Measurements from ENCODE around the gene STARD5. TPM values are rescaled to one million over a fixed set of nuclear protein-coding genes. Genes with fewer than 3 reads are reported as not detected.

STARD5 gene
- total RNA-seq, 4 donors from 2014 or later, result 1.5 to 11.3 (median 8.5) TPM

DNA sequence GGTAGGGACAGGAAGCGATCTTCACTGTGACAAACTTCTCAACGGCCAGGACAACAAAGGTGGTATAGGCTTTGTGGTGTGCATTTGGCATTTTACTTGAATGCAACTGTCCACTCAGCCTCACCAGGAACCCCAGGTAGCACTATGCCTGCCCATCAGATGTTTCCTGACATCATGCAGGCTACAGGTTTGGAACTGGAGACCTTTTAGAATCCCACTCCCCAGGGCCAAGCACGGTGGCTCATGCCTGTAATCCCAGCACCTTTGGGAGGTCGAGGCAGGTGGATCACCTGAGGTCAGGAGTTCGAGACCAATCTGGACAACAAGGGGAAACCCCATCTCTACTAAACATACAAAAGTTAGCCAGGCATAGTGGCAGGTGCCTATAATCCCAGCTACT, 9.6 kb downstream of the STARD5 start:
- H3K27ac ChIP-seq, result no peak overlapping the region
- H3K36me3 ChIP-seq, result peaks cover 8 to 18% of the 10 kb centered on the region in 2 donors
- no peaks in the 10 kb centered on the region for H3K9me3 ChIP-seq
- peaks cover 0 to 15% of the 10 kb centered on the region in 2 donors for H3K4me1 ChIP-seq
- 96% methylated on average over 5 of the region's 5 CpGs for WGBS, 2 donors
- intact Hi-C loops (cut with DNase I), result no loop called here
- TF ChIP-seq, protein P1, sequence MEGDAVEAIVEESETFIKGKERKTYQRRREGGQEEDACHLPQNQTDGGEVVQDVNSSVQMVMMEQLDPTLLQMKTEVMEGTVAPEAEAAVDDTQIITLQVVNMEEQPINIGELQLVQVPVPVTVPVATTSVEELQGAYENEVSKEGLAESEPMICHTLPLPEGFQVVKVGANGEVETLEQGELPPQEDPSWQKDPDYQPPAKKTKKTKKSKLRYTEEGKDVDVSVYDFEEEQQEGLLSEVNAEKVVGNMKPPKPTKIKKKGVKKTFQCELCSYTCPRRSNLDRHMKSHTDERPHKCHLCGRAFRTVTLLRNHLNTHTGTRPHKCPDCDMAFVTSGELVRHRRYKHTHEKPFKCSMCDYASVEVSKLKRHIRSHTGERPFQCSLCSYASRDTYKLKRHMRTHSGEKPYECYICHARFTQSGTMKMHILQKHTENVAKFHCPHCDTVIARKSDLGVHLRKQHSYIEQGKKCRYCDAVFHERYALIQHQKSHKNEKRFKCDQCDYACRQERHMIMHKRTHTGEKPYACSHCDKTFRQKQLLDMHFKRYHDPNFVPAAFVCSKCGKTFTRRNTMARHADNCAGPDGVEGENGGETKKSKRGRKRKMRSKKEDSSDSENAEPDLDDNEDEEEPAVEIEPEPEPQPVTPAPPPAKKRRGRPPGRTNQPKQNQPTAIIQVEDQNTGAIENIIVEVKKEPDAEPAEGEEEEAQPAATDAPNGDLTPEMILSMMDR (IDR thresholded peaks at IDR 0.05), result no peak
- TF ChIP-seq POLR2A (IDR thresholded peaks at IDR 0.05), result no peak
- no peak for DNase-seq
- no peak overlapping the region for H3K4me3 ChIP-seq (replicated peaks in 1 of 3)
- no peaks in the 10 kb centered on the region for H3K27me3 ChIP-seq

DNA sequence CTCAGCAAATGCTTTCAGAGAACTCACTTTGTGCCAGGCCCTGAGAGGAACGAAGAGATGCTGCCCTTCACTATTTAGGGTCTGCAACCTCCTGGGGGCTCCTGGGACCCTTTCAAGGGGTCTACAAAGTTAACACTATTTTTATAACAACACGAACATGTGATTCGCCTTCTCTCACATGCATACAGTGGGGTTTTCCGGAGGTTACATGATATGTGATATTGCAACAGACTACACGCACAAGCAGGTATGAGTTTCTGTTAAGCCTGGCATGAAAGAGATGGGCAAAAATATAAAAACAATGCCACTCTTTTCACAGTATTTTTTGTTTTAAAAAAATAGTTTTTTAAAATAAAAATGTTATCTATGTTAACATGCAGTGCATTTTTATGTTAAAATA, 10.3 kb downstream of the STARD5 start:
- intact Hi-C loops (cut with DNase I), result no loop called here
- Histone ChIP-seq H3K4me3 (replicated peaks in 1 of 3) (no peak overlapping the region), H3K27ac (peak overlapping the region in 1 of 3 donors; percentile 60), H3K27me3 (no peaks in the 10 kb centered on the region), H3K9me3 (no peaks in the 10 kb centered on the region), H3K36me3 (peaks cover 8 to 18% of the 10 kb centered on the region in 2 donors), H3K4me1 (peaks cover 0 to 15% of the 10 kb centered on the region in 2 donors)
- DNase-seq, result no peak
- TF ChIP-seq, protein P1 (IDR thresholded peaks at IDR 0.05), result no peak
- no peak for TF ChIP-seq POLR2A (IDR thresholded peaks at IDR 0.05)
- 95 to 96% methylated on average over 5 of the region's 5 CpGs for WGBS, 2 donors

DNA sequence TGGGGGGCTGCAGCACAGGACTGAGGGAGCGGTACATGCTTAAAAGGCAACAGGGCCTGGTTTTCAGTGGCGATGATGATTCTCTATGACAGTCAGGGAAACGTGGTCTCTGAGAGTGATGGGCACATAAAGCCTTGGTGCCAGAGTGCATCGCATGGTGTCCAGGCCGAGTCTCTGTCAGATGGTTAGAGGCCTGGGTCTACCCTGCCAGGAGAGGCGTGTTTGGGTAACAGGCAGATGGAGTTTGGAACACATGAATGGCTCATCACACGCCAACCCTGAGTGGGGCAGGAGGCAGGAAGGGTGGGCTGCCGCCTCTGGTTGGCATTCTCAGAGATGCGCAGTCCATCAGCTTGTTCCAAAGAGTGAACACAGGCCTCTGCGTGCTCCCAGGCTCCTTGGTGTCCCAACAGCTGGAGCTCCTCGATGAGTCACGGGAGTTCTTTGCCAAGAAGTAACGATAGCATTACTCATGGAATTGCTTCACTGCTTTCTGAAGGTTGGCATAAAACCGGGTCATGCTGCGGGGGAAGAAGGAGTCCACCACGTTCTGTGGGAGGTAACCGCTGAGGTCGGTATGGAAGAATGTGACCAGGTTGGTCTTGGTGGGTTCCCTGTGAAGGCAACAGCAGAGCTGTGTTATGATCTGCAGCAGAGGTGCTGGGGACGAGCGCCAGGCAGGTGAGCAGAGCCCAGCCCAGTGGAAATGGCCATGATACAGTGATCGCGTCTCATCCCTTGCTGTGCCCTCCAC, 11.0 kb downstream of the STARD5 start:
- Histone ChIP-seq H3K4me3 (replicated peaks in 1 of 3) (no peak overlapping the region), H3K27ac (peak overlapping the region in 2 of 3 donors; percentile 23 to 60), H3K4me1 (peaks cover 0 to 15% of the 10 kb centered on the region in 2 donors), H3K27me3 (no peaks in the 10 kb centered on the region), H3K36me3 (peaks cover 4 to 12% of the 10 kb centered on the region in 2 donors), H3K9me3 (no peaks in the 10 kb centered on the region)
- 64 to 78% methylated on average over 18 to 21 of the region's 22 CpGs for WGBS, 2 donors
- peak; percentile 59 to 74 for DNase-seq
- intact Hi-C loops (cut with DNase I), result no loop called here
- TF ChIP-seq POLR2A (IDR thresholded peaks at IDR 0.05), result no peak

DNA sequence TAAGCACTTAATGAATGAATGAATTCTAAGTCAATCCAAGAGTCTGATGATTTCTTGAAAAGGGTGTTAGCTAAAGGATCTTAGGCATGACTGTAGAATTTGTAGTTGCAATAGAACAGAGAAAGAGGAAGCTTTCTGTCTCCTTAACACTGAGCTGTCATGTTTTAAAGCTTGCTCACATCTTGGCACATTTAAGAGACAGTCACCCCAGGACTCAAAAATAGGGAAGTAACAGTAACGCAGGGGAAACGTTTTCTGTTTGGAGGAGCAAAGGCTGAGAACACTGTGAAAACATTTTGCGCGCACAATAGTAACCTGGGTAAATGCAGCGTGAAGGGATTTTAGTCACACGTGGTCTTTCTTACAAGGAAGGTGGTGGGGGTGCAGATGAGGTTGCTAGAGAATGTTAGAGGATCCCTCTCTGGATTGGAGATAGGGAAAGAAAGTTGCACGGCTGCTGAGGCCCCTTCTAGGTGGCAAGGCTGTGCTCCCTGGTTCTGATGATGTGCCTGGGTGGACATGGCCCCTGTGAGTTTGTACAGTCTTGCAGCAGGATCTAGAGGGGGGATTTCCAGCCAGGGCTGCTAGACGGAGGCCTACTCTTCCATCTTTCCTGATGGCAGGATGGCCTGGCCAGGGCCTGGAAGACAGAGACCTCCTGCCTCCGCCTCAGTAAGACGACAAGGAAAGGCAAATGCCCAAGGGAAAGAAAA, 12.0 kb downstream of the STARD5 start:
- Histone ChIP-seq H3K36me3 (peaks cover 0 to 4% of the 10 kb centered on the region in 2 donors), H3K27me3 (no peaks in the 10 kb centered on the region), H3K4me3 (replicated peaks in 1 of 3) (no peak overlapping the region), H3K9me3 (no peaks in the 10 kb centered on the region), H3K27ac (peak overlapping the region in 1 of 3 donors; percentile 12), H3K4me1 (peaks cover 0 to 15% of the 10 kb centered on the region in 2 donors)
- intact Hi-C loops (cut with DNase I), result no loop called here
- DNase-seq, result no peak
- WGBS, 2 donors, result 86 to 89% methylated on average over 10 of the region's 10 CpGs
- TF ChIP-seq, protein P1 (IDR thresholded peaks at IDR 0.05), result no peak
- TF ChIP-seq POLR2A (IDR thresholded peaks at IDR 0.05), result no peak

DNA sequence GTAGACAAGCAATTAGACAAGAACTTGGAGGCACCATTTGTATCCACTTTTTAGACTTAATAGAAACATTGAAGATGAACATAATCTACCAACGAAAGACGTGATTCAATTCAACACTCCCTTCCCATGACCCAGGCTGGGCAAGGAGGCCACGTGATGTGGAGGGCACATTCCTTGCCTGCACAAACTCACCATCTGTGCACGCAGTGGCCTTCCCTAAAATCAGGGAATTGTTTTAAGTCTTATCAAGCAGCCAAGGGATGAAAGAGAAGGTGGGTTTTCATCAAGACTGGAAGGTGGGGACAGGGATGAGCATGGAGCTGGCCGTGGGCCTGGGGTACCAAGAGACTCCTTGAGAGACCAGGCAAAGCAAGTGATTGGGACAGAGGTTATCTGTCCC, 13.5 kb downstream of the STARD5 start:
- H3K27ac ChIP-seq, result no peak overlapping the region
- no peaks in the 10 kb centered on the region for H3K27me3 ChIP-seq
- no peak overlapping the region for H3K4me3 ChIP-seq (replicated peaks in 1 of 3)
- intact Hi-C loops (cut with DNase I), result no loop called here
- 96 to 99% methylated on average over 5 of the region's 5 CpGs for WGBS, 2 donors
- no peak for DNase-seq
- TF ChIP-seq POLR2A (IDR thresholded peaks at IDR 0.05), result no peak
- TF ChIP-seq, protein P1 (IDR thresholded peaks at IDR 0.05), result no peak
- peaks cover 3 to 9% of the 10 kb centered on the region in 2 donors for H3K36me3 ChIP-seq
- peaks cover 0 to 15% of the 10 kb centered on the region in 2 donors for H3K4me1 ChIP-seq
- no peaks in the 10 kb centered on the region for H3K9me3 ChIP-seq
